ENCODE results near the gene TCEANC2. TPM values are rescaled to one million over a fixed set of nuclear protein-coding genes. Genes with fewer than 3 reads are reported as not detected.

TCEANC2 gene
- total and polyA plus RNA-seq, 7 donors = 2.3 to 10.4 (median 5.7) TPM

- no peak for ATAC-seq
- 87 to 93% (median 88%) methylated on average over 11 of the region's 11 CpGs for WGBS, 3 donors
- intact Hi-C loops (cut with DNase I) = loop anchor here in 1 of 2 donors (10.0 kb wide), 1 partner anchor 87 kb away; the partner anchor contains the start of genes CYB5RL and MRPL37
Observed at GRCh38 chr1:54117815-54118563, 64.6 kb downstream of the TCEANC2 start.

GRCh38 chr1:54118704-54119103 lies 65.3 kb downstream of the TCEANC2 start:
- no peak for ATAC-seq
- Histone ChIP-seq H3K27me3 (ENCODE audit: insufficient read depth in 3 of 3, low read length in 2 of 3) (no peaks in the 10 kb centered on the region), H3K4me3 (no peak overlapping the region), H3K4me1 (peaks cover 19% of the 10 kb centered on the region), H3K27ac (no peak overlapping the region), H3K9me3 (no peaks in the 10 kb centered on the region), H3K36me3 (ENCODE audit: insufficient read depth in 1 of 2, low read depth in 1 of 2) (no peaks in the 10 kb centered on the region)
- 76 to 82% (median 81%) methylated on average over 8 of the region's 8 CpGs for WGBS, 3 donors
- no peak for TF ChIP-seq CTCF (IDR thresholded peaks at IDR 0.05)
- DNase-seq = no peak
- intact Hi-C loops (cut with DNase I) = loop anchor here in 1 of 2 donors (10.0 kb wide), 1 partner anchor 86 kb away; the partner anchor contains the start of genes CYB5RL and MRPL37

More at GRCh38 chr1:54117815-54118563, 64.6 kb downstream of the TCEANC2 start:
- Histone ChIP-seq H3K4me1 (peaks cover 19% of the 10 kb centered on the region), H3K27me3 (ENCODE audit: insufficient read depth in 3 of 3, low read length in 2 of 3) (no peaks in the 10 kb centered on the region), H3K36me3 (ENCODE audit: insufficient read depth in 1 of 2, low read depth in 1 of 2) (no peaks in the 10 kb centered on the region), H3K9me3 (no peaks in the 10 kb centered on the region), H3K4me3 (no peak overlapping the region), H3K27ac (no peak overlapping the region)
- no peak for DNase-seq
- no peak for TF ChIP-seq CTCF (IDR thresholded peaks at IDR 0.05)

GRCh38 chr1:54120018-54120697 lies 66.8 kb downstream of the TCEANC2 start:
- Histone ChIP-seq H3K27me3 (ENCODE audit: insufficient read depth in 3 of 3, low read length in 2 of 3) (no peaks in the 10 kb centered on the region), H3K9me3 (no peaks in the 10 kb centered on the region), H3K36me3 (ENCODE audit: insufficient read depth in 1 of 2, low read depth in 1 of 2) (no peaks in the 10 kb centered on the region), H3K4me3 (no peak overlapping the region), H3K4me1 (peaks cover 8% of the 10 kb centered on the region), H3K27ac (no peak overlapping the region)
- 93 to 98% (median 95%) methylated on average over 13 of the region's 13 CpGs for WGBS, 3 donors
- intact Hi-C loops (cut with DNase I) = loop anchor here (5.0 to 10.0 kb wide), 5 partner anchors 82 to 695 kb away; partner anchors contain the start of genes SSBP3 (in 2 of the 2), CYB5RL (in 1 of the 2) and MRPL37 (in 1 of the 2)
- ATAC-seq (no peak), DNase-seq (no peak)
- no peak for TF ChIP-seq CTCF (IDR thresholded peaks at IDR 0.05)

GRCh38 chr1:54120698-54121481 lies 67.5 kb downstream of the TCEANC2 start:
- no peak for TF ChIP-seq CTCF (IDR thresholded peaks at IDR 0.05)
- Histone ChIP-seq H3K27me3 (ENCODE audit: insufficient read depth in 3 of 3, low read length in 2 of 3) (no peaks in the 10 kb centered on the region), H3K36me3 (ENCODE audit: insufficient read depth in 1 of 2, low read depth in 1 of 2) (no peaks in the 10 kb centered on the region), H3K9me3 (no peaks in the 10 kb centered on the region), H3K4me1 (peaks cover 9% of the 10 kb centered on the region), H3K4me3 (no peak overlapping the region), H3K27ac (no peak overlapping the region)
- ATAC-seq (no peak), DNase-seq (no peak)
- intact Hi-C loops (cut with DNase I) = loop anchor here (5.0 to 10.0 kb wide), 5 partner anchors 81 to 694 kb away; partner anchors contain the start of genes SSBP3 (in 2 of the 2), CYB5RL (in 1 of the 2) and MRPL37 (in 1 of the 2)
- WGBS, 3 donors = 62 to 63% (median 62%) methylated on average over 31 to 33 of the region's 33 CpGs
